ENCODE results near the gene KRTAP10-11. TPM values are rescaled to one million over a fixed set of nuclear protein-coding genes. Genes with fewer than 3 reads are reported as not detected.
"Not testable (repeated sequence)": the region's sequence is repeated elsewhere in the genome, so short reads cannot be mapped to it uniquely, and the experiment has no call there.

KRTAP10-11 gene
- total and polyA plus RNA-seq, 9 donors = not detected

- H3K4me1 ChIP-seq (ENCODE audit: insufficient read depth) = no peaks in the 10 kb centered on the region
- H3K27ac ChIP-seq = no peak overlapping the region
- H3K4me3 ChIP-seq = no peak overlapping the region
- TF ChIP-seq EP300 (IDR thresholded peaks at IDR 0.05) (no peak), POLR2A (IDR thresholded peaks at IDR 0.05) (no peak), CTCF (IDR thresholded peaks at IDR 0.05) (no peak)
- intact Hi-C loops (cut with DNase I) = no loop called here
- H3K27me3 ChIP-seq = no peaks in the 10 kb centered on the region
- DNase-seq = no peak
- no peaks in the 10 kb centered on the region for H3K9me3 ChIP-seq
- WGBS, 3 donors = 67 to 71% (median 68%) methylated on average over 25 of the region's 25 CpGs
- H3K36me3 ChIP-seq = no peaks in the 10 kb centered on the region
Observed at GRCh38 chr21:44686843-44687561, 40.8 kb downstream of the KRTAP10-11 start.

GRCh38 chr21:44687671-44688070 is 41.5 kb downstream of the KRTAP10-11 start:
- Histone ChIP-seq H3K4me3 (no peak overlapping the region), H3K9me3 (no peaks in the 10 kb centered on the region), H3K4me1 (ENCODE audit: insufficient read depth) (no peaks in the 10 kb centered on the region), H3K27ac (no peak overlapping the region), H3K27me3 (no peaks in the 10 kb centered on the region), H3K36me3 (no peaks in the 10 kb centered on the region)
- intact Hi-C loops (cut with DNase I) = no loop called here
- TF ChIP-seq EP300 (IDR thresholded peaks at IDR 0.05) (no peak), CTCF (IDR thresholded peaks at IDR 0.05) (no peak), POLR2A (IDR thresholded peaks at IDR 0.05) (no peak)
- DNase-seq = no peak
- WGBS, 3 donors = 17 to 33% (median 24%) methylated on average over 11 of the region's 11 CpGs

- H3K4me3 ChIP-seq; H3K27ac ChIP-seq; H3K4me1 ChIP-seq (ENCODE audit: insufficient read depth); intact Hi-C loops (cut with DNase I); H3K9me3 ChIP-seq; H3K27me3 ChIP-seq; DNase-seq; H3K36me3 ChIP-seq: not testable (repeated sequence)
- WGBS, 3 donors = 75 to 86% (median 81%) methylated on average over 3 of the region's 3 CpGs
Observed at GRCh38 chr21:44689740-44690139, 43.5 kb downstream of the KRTAP10-11 start.

DNA sequence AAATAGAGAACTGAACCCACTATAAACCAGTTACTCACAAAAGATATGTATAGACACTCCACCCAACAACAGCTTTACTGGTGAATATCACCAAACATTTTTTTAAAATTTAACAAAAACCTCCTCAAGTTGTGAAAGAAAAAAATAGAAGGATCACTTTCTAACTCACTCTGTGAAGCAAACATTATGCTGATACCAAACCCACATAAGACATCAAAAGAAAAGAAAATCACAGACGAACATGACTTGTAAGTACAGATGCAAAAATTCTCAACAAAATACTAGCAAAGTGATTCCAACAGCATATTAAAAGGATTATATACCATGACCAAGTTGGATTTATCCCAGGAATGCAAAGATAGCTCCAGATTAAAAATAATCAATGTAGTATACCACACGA is 45.5 kb downstream of the KRTAP10-11 start:
- no peak for DNase-seq
- 42 to 58% (median 53%) methylated on average over 2 of the region's 2 CpGs for WGBS, 3 donors
- intact Hi-C loops (cut with DNase I) = no loop called here
- H3K27ac ChIP-seq = no peak overlapping the region
- H3K9me3 ChIP-seq = no peaks in the 10 kb centered on the region
- H3K36me3 ChIP-seq = no peaks in the 10 kb centered on the region
- TF ChIP-seq CTCF (IDR thresholded peaks at IDR 0.05) (no peak), POLR2A (IDR thresholded peaks at IDR 0.05) (no peak), EP300 (IDR thresholded peaks at IDR 0.05) (no peak)
- H3K4me1 ChIP-seq (ENCODE audit: insufficient read depth) = no peaks in the 10 kb centered on the region
- H3K4me3 ChIP-seq = no peak overlapping the region
- no peaks in the 10 kb centered on the region for H3K27me3 ChIP-seq

DNA sequence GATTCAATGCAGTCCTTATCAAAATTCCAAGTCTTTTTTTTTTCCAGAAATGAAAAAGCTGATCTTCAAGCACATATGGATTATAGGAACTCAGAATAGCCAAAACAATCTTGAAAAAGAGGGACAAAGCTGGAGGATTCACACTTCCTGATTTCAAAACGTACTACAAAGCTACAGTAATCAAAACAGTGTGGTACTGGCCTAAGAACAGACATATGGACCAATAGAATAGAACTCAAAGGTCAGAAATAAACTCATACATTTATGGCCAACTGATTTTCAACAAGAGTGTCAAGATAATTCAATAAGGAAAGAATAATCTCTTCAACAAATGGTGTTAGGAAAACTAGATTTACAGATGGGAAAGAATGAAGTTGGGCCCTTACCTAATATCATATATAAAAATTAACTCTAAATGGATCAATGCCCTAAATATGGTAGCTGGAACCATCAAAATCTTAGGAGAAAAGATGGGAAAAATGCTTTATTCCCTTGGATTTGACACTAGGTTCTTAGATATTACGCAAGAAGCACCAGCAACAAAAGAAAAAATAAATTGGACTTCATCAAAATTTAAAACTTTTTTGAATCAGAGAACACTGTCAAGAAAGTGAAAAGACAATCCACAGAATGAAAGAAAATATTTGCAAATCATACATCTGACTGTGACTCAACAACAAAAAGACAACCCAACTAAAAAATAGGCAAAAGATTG is 46.7 kb downstream of the KRTAP10-11 start:
- no peaks in the 10 kb centered on the region for H3K4me1 ChIP-seq (ENCODE audit: insufficient read depth)
- no peaks in the 10 kb centered on the region for H3K36me3 ChIP-seq
- no peaks in the 10 kb centered on the region for H3K27me3 ChIP-seq
- WGBS, 3 donors = 44 to 72% (median 68%) methylated on average over 2 of the region's 2 CpGs
- no peak overlapping the region for H3K27ac ChIP-seq
- TF ChIP-seq POLR2A (IDR thresholded peaks at IDR 0.05) (no peak), CTCF (IDR thresholded peaks at IDR 0.05) (no peak), EP300 (IDR thresholded peaks at IDR 0.05) (no peak)
- no peaks in the 10 kb centered on the region for H3K9me3 ChIP-seq
- H3K4me3 ChIP-seq = no peak overlapping the region
- intact Hi-C loops (cut with DNase I) = no loop called here
- DNase-seq = no peak
